Activated CD4-positive, alpha-beta memory T cell treated with anti-CD3 and anti-CD28 coated beads, Interleukin-2, amount 10 ng/mL, durations not matched to agents 7 days and 5 days (primary cell): ENCODE measurements around the gene HIBCH. TPM values are rescaled to one million over a fixed set of nuclear protein-coding genes. Genes with fewer than 3 reads are reported as not detected.
"Not testable (repeated sequence)": the region's sequence is repeated elsewhere in the genome, so short reads cannot be mapped to it uniquely, and the experiment has no call there.

Experiments used
- CTCF ChIA-PET: fragments of 350-600 bp; sonication (Branson Sonifier 250); formaldehyde crosslinking; loops from one replicate; lab custom pipeline; 2021; ENCODE audit warnings: antibody characterized with exemption, inconsistent platforms; lab: Charles Lee
- POLR2A ChIA-PET: fragments of 350-600 bp; sonication (Branson Sonifier 250); formaldehyde crosslinking; loops from one replicate; lab custom pipeline; 2021; ENCODE audit warnings: antibody characterized with exemption; lab: Charles Lee
- DNase-seq: peaks from one replicate; pipeline ENCODE4 v3.0.0-alpha.2; 2020
- H3K27ac Mint-ChIP-seq: one replicate; pipeline ENCODE4 v1.8.0; 2021; ENCODE audit warnings: mild to moderate bottlenecking, mixed read lengths
- H3K27me3 Mint-ChIP-seq: one replicate; pipeline ENCODE4 v1.8.0; 2021; ENCODE audit warnings: mixed read lengths
- H3K36me3 Mint-ChIP-seq: one replicate; pipeline ENCODE4 v1.8.0; 2021; ENCODE audit warnings: low read depth, mixed read lengths
- H3K4me1 Mint-ChIP-seq: one replicate; pipeline ENCODE4 v1.8.0; 2021; ENCODE audit warnings: mixed read lengths
- H3K4me3 Mint-ChIP-seq: one replicate; pipeline ENCODE4 v1.8.0; 2021; ENCODE audit warnings: mild to moderate bottlenecking, mixed read lengths
- H3K9me3 Mint-ChIP-seq: one replicate; pipeline ENCODE4 v1.8.0; 2021; ENCODE audit warnings: mixed read lengths
- total RNA-seq, 2 experiments: library from RNA; stranded (reverse); gene quantifications; one replicate each; pipeline ENCODE4 v1.2.3, GENCODE V29; 2021

The HIBCH gene, protein sequence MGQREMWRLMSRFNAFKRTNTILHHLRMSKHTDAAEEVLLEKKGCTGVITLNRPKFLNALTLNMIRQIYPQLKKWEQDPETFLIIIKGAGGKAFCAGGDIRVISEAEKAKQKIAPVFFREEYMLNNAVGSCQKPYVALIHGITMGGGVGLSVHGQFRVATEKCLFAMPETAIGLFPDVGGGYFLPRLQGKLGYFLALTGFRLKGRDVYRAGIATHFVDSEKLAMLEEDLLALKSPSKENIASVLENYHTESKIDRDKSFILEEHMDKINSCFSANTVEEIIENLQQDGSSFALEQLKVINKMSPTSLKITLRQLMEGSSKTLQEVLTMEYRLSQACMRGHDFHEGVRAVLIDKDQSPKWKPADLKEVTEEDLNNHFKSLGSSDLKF
- 10 to 100 TPM; 16.2 to 17.3 TPM for total RNA-seq

GRCh38 chr2:190319555-190320498 is at the start of gene HIBCH:
TSS of gene HIBCH (minus strand) at chr2:190319826. CDS start at chr2:190319750, 76 bp downstream.
- ChIA-PET POLR2A (interaction anchor here (0.5 to 2.9 kb wide), 9 partner anchors 10 to 658 kb away, joined by 3 to 25 read pairs (median 4); partner anchors contain the start of genes INPP1 and NEMP2), CTCF (interaction anchor here (0.8 to 3.0 kb wide), 15 partner anchors 11 to 118 kb away, joined by 3 to 13 read pairs (median 4); partner anchors contain the start of gene INPP1)
- Mint-ChIP-seq H3K9me3 (no peaks in the 10 kb centered on the region), H3K4me1 (peaks cover 54% of the 10 kb centered on the region), H3K4me3 (peak within 1 kb of the TSS; percentile 89), H3K27ac (peak within 1 kb of the TSS; percentile 85), H3K27me3 (no peaks in the 10 kb centered on the region), H3K36me3 (no peaks in the 10 kb centered on the region)
- peak; percentile 89 for DNase-seq

GRCh38 chr2:190367091-190367490 is 47.5 kb upstream of the HIBCH start:
- ChIA-PET CTCF (no interaction called here), POLR2A (no interaction called here)
- Mint-ChIP-seq H3K27me3 (no peaks in the 10 kb centered on the region), H3K4me3 (no peak overlapping the region), H3K27ac (no peak overlapping the region), H3K9me3 (no peaks in the 10 kb centered on the region), H3K4me1 (peaks cover 3% of the 10 kb centered on the region), H3K36me3 (peaks cover 30% of the 10 kb centered on the region)
- no peak for DNase-seq

DNA sequence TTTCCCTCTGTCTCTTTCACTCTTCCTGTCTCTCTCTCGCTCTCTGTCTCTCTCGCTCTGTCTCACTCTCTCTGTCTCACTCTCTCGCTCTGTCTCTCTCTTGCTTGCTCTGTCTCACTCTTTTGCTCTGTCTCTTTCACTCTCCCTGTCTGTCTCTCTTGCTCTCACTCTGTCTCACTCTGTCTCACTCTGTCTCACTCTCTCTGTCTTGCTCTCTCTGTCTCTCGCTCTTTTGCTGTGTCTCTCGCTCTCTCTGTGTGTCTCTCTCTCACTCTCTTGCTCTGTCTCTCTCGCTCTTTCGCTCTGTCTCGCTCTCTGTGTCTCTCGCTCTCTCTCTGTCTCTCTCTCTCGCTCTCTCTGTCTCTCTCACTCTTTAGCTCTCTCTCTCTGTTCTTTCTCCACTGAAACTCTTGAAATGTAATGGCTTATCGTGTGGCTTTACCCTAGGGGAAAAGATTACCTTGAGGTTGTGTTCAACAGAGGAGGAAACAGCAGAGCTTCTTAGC is 46.7 kb upstream of the HIBCH start:
- DNase-seq = no peak
- ChIA-PET POLR2A (no interaction called here), CTCF (no interaction called here)
- H3K9me3 Mint-ChIP-seq = no peaks in the 10 kb centered on the region
- peaks cover 7% of the 10 kb centered on the region for H3K4me1 Mint-ChIP-seq
- peaks cover 30% of the 10 kb centered on the region for H3K36me3 Mint-ChIP-seq
- H3K27me3 Mint-ChIP-seq = no peaks in the 10 kb centered on the region
- H3K4me3 Mint-ChIP-seq = no peak overlapping the region
- H3K27ac Mint-ChIP-seq = no peak overlapping the region

DNA sequence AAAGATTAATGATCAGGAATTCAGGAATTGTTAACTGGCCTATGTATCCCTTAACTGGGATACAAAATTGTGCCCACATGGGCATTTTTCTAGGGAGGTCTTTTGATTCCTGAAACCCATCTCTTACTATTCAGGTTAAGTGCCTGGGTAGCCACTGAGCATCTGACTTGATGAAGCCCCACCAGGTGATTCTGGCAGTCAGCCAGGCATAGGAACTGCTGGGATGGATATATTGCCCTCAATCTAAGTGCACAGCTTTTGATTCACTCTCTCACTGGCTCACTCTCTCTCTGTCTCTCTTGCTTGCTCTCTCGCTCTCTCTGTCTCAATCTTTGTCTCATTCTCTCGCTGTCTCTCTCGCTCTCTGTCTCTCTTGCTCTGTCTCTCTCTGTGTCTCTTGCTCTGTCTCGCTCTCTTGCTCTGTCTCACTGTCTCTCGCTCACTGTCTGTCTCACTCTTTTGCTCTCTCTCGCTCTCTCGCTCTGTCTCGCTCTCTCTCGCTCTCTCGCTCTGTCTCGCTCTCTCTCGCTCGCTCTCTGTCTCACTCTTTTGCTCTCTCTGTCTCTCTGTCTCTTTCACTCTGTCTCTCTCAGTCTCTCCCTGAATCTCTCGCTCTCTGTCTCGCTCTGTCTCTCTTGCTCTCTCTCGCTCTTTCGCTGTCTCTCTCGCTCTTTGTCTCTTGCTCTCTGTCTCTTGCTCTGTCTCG is 46.0 kb upstream of the HIBCH start:
- Mint-ChIP-seq H3K36me3 (peaks cover 26% of the 10 kb centered on the region), H3K27ac (no peak overlapping the region), H3K4me3 (no peak overlapping the region), H3K27me3 (no peaks in the 10 kb centered on the region), H3K4me1 (peaks cover 10% of the 10 kb centered on the region), H3K9me3 (no peaks in the 10 kb centered on the region)
- POLR2A ChIA-PET = interaction anchor here (0.9 kb wide), 1 partner anchor 15 kb away, joined by 3 read pairs; no protein-coding TSS in a partner anchor
- CTCF ChIA-PET = no interaction called here
- DNase-seq = no peak

DNA sequence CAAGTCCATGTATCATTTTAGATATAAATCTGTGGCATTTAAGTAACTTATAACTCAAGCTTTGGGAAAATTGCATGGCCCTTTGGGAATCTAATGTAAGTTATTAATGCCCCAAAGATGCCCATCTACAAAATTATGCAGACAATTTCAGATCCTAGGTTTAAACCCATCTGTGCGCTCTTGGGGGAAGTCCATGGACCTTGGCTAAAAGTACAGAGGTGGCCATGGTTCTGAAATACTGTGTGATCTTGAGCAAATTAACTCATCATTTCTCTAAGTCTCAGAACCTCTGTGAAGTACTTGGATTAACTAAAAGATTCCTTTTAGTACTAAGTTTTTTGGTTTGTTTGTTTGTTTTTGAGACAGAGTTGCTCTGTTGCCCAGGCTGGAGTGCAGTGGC is 43.3 kb upstream of the HIBCH start:
- Mint-ChIP-seq H3K4me1 (peaks cover 27% of the 10 kb centered on the region), H3K27ac (no peak overlapping the region), H3K9me3 (no peaks in the 10 kb centered on the region), H3K27me3 (no peaks in the 10 kb centered on the region), H3K36me3 (peaks cover 9% of the 10 kb centered on the region), H3K4me3 (no peak overlapping the region)
- POLR2A ChIA-PET = no interaction called here
- CTCF ChIA-PET = no interaction called here
- DNase-seq = no peak

GRCh38 chr2:190361572-190361971 is 41.9 kb upstream of the HIBCH start:
- Mint-ChIP-seq H3K36me3 (peaks cover 7% of the 10 kb centered on the region), H3K27ac (no peak overlapping the region), H3K4me1 (peaks cover 27% of the 10 kb centered on the region), H3K4me3 (no peak overlapping the region), H3K9me3 (no peaks in the 10 kb centered on the region), H3K27me3 (no peaks in the 10 kb centered on the region)
- ChIA-PET POLR2A (no interaction called here), CTCF (interaction anchor here (1.8 to 1.9 kb wide), 2 partner anchors 18 to 42 kb away, joined by 8 to 13 read pairs; partner anchors contain the start of genes HIBCH and INPP1)
- DNase-seq = no peak

- ChIA-PET CTCF (interaction anchor here (0.9 to 1.9 kb wide), 4 partner anchors 10 to 41 kb away, joined by 3 to 13 read pairs (median 6); partner anchors contain the start of genes HIBCH and INPP1), POLR2A (interaction anchor here (1.6 to 2.2 kb wide), 2 partner anchors 17 to 173 kb away, joined by 8 to 17 read pairs; partner anchors contain the start of gene INPP1)
- H3K36me3 Mint-ChIP-seq = peaks cover 7% of the 10 kb centered on the region
- no peak for DNase-seq
- H3K4me1 Mint-ChIP-seq = peaks cover 27% of the 10 kb centered on the region
- H3K4me3 Mint-ChIP-seq = no peak overlapping the region
- no peaks in the 10 kb centered on the region for H3K27me3 Mint-ChIP-seq
- H3K9me3 Mint-ChIP-seq = no peaks in the 10 kb centered on the region
- H3K27ac Mint-ChIP-seq = no peak overlapping the region
These were observed 41.3 kb upstream of the HIBCH start for GRCh38 chr2:190360965-190361364.

DNA sequence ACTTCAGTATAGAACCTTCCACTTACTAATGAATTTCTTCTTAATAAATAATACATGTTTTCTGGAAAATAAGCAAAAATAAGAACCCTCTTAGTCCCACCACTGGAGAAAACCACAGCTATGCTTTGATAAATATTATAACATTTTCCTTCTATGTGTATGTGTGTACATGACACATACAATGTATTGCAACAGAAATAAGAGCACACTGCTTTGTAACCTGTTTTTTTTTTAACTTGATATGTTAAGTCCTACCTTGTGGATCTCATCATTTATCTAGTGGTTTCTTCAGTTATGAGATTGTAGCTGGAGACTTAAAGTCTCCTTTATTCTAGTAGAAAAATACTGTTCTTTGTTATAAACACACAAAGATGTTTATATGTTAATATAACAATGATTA is 40.9 kb upstream of the HIBCH start:
- POLR2A ChIA-PET = interaction anchor here (1.0 to 2.2 kb wide), 4 partner anchors 17 to 173 kb away, joined by 6 to 17 read pairs (median 8); partner anchors contain the start of genes HIBCH, INPP1 and MFSD6
- peak overlapping the region; percentile 81 for H3K27ac Mint-ChIP-seq

DNA sequence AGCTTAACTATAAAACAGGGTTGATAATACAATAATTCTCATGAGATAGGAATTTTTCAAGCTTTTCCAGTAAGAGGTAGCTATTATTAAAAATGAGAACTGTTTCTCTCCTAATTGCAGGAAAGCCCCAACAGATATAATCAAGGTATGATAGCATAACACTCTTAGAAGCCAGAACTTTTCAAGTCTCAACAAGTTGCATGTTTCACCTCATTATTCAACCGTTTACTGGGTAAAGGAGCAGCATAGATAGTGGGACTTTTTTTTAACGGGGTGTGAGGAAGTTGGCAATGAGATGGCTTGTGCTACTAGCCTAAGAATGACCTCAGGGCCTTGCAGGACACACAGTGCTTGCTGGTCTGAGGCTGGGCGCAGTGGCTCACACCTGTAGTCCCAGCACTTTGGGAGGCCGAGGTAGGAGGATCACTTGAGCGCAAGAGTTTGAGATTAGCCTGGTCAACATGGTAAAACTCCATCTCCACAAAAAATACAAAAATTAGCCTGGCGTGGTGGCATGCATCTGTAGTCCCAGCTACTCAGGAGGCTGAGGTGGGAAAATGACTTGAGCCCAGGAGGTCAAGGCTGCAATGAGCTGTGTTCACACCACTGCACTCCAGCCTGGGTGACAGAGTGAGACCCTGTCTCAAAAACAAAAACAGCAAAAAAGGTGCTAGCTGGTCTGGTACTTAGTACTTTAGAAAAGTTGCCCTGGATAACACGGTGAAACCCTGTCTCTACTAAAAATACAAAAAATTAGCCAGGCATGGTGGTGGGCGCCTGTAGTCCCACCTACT is 39.2 kb upstream of the HIBCH start:
- peaks cover 27% of the 10 kb centered on the region for H3K4me1 Mint-ChIP-seq
- H3K36me3 Mint-ChIP-seq, H3K4me3 Mint-ChIP-seq, DNase-seq, H3K9me3 Mint-ChIP-seq, H3K27ac Mint-ChIP-seq, H3K27me3 Mint-ChIP-seq: not testable (repeated sequence)
- CTCF ChIA-PET = interaction anchor here (0.8 to 1.1 kb wide), 2 partner anchors 15 to 270 kb away, joined by 3 to 6 read pairs; partner anchors contain the start of gene INPP1
- POLR2A ChIA-PET = interaction anchor here (1.3 to 2.2 kb wide), 3 partner anchors 15 to 175 kb away, joined by 8 to 17 read pairs (median 9); partner anchors contain the start of genes INPP1 and MFSD6

More for the DNA sequence above, 40.9 kb upstream of the HIBCH start:
- DNase-seq = no peak
- H3K36me3 Mint-ChIP-seq = peaks cover 7% of the 10 kb centered on the region
- CTCF ChIA-PET = interaction anchor here (0.6 to 1.9 kb wide), 5 partner anchors 10 to 609 kb away, joined by 3 to 13 read pairs (median 4); partner anchors contain the start of genes HIBCH and INPP1
- H3K27me3 Mint-ChIP-seq = no peaks in the 10 kb centered on the region
- peak overlapping the region; percentile 82 for H3K4me3 Mint-ChIP-seq
- no peaks in the 10 kb centered on the region for H3K9me3 Mint-ChIP-seq
- peaks cover 27% of the 10 kb centered on the region for H3K4me1 Mint-ChIP-seq

- ChIA-PET POLR2A (no interaction called here), CTCF (no interaction called here)
- Mint-ChIP-seq H3K4me3 (no peak overlapping the region), H3K4me1 (peaks cover 29% of the 10 kb centered on the region), H3K9me3 (no peaks in the 10 kb centered on the region), H3K36me3 (no peaks in the 10 kb centered on the region), H3K27ac (no peak overlapping the region), H3K27me3 (no peaks in the 10 kb centered on the region)
- no peak for DNase-seq
These were observed 38.0 kb upstream of the HIBCH start for GRCh38 chr2:190357600-190357999.

DNA sequence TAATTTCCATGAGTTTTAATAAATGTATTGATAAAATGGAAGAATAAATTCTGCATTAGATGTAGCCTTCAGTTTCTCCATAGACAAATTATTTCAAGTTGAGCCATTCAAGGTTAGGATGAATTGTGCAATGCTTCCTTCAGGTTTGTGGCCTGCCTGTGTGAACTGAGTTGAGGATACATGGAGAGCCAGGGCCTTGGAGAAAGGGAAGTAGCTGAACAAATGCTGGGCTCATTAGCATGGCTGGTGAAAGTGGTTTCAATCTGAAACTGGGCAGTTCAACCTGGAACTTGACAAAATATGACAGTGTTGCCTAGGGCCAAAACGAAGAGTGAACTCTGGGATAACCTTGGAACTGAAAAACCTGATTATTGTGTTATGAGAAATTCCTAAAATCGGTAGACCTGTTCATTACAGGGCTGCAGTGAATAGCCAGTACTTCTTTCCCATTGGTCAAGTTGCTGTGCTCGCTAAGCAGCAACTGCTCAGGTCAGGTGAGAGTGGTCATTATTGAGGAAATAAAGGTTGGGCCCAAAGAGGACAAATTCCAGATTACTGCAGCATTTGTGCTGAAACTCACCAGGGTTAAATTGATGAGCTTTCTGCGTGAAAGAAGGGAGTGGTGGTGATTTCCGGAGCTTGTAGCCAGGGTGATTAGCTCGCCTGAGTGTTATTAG is 36.5 kb upstream of the HIBCH start:
- H3K4me1 Mint-ChIP-seq = peaks cover 30% of the 10 kb centered on the region
- CTCF ChIA-PET = interaction anchor here (1.4 kb wide), 1 partner anchor 12 kb away, joined by 5 read pairs; no protein-coding TSS in a partner anchor
- peaks cover 9% of the 10 kb centered on the region for H3K36me3 Mint-ChIP-seq
- DNase-seq = no peak
- H3K27ac Mint-ChIP-seq = no peak overlapping the region
- no peak overlapping the region for H3K4me3 Mint-ChIP-seq
- H3K9me3 Mint-ChIP-seq = no peaks in the 10 kb centered on the region
- POLR2A ChIA-PET = interaction anchor here (0.9 kb wide), 1 partner anchor 9 kb away, joined by 3 read pairs; no protein-coding TSS in a partner anchor
- H3K27me3 Mint-ChIP-seq = no peaks in the 10 kb centered on the region
